Suppressor macrophage treated with lipopolysaccharide for 1 hour (primary cell): ENCODE results near the gene FAM229B.
"Not testable (repeated sequence)": the region's sequence is repeated elsewhere in the genome, so short reads cannot be mapped to it uniquely, and the experiment has no call there.

Source experiments
- DNase-seq, 3 donors: peaks; one replicate each; pipeline ENCODE4 v3.0.0-alpha.2; 2020 to 2022

FAM229B gene, protein sequence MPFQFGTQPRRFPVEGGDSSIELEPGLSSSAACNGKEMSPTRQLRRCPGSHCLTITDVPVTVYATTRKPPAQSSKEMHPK

DNA sequence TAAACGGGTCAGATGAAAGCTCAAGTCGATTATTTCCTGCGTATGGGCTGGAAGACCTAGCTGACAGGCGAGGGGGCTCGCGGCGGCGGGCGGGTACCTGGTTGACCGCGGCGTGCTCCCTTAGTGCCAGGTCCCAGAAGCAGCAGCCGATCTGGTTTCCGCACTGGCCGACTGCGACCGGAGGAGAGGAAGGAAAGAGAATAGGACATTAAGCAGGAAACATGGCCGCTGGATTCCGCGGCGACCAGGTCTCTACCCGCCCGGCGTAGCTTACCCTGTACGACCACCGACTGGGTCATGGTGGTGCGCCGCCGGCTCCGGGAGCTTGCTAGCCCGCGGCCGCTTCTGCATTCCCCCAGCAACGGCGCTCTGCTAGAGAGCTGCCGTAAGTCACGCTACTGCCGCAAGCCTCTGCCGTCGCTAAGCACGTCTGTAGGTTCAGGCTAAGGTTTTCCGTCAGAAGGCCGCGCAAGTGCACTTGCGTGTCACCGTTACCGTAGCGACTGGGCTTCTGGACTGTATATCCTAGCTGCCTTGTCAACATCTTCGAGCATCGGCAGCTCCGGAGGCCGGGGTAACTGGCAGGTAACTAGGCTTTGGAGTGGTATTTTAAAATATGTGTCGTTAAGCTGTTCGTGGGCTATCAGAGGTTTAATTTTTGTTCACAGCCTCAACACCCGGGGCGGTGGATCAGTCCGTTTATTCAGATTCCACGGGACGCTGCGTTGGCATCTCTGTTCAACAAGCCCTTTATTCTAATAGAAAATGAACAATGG is at the start of gene FAM229B, which contains the start of gene TUBE1:
FAM229B (plus strand) TSS at position 456 of the 776 bp plus-strand sequence. CDS start 11,693 bp downstream, outside the sequence.
TUBE1 (minus strand) TSS at position 347 of the 776 bp plus-strand sequence; CDS start at position 299, 48 bp downstream.
- DNase-seq = peak; percentile 95 to 96 (median 95)

GRCh38 chr6:112037783-112038216 is 49.6 kb upstream of the FAM229B start:
- peak; percentile 90 to 93 (median 90) for DNase-seq

- no peak for DNase-seq
Observed at GRCh38 chr6:112038268-112038667, 49.1 kb upstream of the FAM229B start.

DNA sequence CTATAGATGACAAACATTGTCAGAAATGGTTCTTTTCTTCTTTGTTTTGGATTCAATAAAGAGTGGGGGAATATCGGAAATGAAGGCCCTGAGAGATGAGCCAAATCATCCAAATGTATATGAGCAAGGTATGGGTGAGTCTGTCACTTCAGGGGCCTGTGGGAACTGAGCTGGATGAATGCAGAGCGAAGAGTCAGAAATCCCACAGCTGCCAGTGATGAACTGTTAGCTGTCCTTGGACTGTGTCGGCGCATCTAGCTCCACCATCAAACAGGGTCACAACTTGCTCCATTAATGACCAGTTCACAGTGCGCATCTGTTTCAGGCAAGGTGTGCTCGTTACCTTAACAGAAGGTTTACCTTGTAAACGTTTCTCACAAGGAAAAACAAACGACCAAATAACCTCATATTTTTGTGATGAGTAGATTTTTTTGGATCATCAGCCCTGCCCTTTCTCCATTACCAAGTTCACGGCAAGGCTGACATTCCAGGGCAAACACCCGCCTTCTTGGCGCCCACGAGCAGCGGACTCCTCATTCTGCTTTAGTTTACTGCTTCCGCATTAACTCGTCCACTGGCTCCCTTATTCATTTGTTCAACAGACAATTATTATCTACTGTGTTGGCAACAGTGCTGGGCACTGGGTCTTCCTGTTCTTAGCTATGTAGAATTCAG is 48.5 kb upstream of the FAM229B start:
- no peak for DNase-seq

- DNase-seq = no peak
Observed at GRCh38 chr6:112039431-112039770, 48.0 kb upstream of the FAM229B start.

DNA sequence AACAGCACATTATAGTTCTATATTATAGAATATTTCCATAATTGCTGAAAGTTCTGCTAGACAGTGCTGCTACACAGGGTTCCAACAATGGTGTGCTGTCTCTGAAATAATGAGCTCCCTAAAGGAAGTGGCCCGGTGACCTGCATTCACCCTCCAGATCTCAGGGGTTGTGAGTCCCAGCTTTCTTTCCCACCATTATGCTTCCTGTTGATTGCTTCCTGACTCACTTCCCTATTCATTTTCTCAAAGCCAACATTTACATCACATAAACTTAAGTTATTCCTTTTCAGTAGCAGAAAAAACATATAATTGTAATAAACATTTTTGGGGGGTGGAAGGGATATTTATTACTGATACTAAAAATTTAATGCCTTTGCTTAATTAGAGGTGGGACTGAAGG is 46.4 kb upstream of the FAM229B start:
- peak; percentile 45 to 53 (median 52) for DNase-seq

DNA sequence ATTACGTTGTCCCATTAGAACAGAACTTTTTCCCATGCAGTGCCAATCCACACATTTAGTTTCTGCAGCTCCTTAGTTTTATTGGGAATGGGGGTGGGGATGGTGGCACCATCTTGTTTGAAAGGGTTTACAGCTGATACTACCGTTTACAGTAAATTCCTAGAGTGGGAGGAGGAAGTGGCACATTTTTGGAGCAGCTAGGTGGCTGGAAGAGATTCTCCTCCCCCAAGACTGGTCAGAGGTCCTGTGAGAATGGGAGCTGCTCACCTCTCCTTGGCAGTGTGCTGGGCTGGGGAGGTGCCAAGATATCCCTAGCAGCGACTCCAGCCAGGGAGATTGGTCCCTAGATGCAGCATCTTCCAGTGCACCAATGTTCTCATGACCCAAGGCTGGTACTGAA is 45.9 kb upstream of the FAM229B start:
- DNase-seq = no peak

- DNase-seq = peak; percentile 94 to 96 (median 95)
Observed at GRCh38 chr6:112043032-112044007, 44.1 kb upstream of the FAM229B start.

GRCh38 chr6:112044196-112044595 is 43.2 kb upstream of the FAM229B start:
- DNase-seq = no peak

GRCh38 chr6:112044856-112045255 is 42.5 kb upstream of the FAM229B start:
- DNase-seq = peak; percentile 73 to 87 (median 73)

GRCh38 chr6:112047523-112047922 is 39.9 kb upstream of the FAM229B start:
- DNase-seq = not testable (repeated sequence)

DNA sequence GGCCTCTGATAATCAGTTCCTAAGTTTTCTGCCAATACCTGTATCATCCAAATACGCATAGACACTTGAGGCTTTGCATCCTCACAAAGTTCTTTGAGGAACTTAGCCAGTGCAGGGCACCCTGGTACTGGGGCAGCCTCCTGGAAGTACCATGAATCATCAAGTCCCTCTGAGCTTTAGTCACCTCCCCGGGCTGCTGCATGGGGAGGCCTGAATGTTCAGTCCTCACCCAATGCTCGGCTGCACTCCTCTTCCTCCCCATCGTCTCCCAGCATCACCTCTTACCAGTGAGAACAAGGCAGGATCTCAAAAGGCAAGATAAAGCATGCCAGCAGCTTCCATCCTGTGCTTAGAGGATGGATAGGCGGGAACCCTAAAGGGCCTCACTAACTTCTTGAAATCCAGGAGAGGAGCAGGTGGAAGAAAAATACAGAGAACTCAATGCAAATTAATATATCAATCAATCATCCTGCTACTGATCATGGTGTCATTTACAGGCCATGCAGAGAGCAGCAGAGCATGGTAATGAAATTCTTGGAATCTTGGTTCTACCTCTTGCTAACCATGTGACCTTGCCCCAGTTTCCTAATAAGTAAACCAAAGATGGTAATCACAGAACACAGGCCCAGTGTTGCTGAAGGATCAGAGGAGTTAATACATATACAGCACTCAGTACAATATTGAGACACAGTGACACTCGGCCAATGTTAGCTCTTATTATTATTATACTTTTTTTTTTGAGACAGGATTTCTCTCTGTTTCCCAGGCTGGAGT is 38.2 kb upstream of the FAM229B start:
- DNase-seq = peak; percentile 70 to 81 (median 79)

- DNase-seq = no peak
Observed at GRCh38 chr6:112049996-112050395, 37.4 kb upstream of the FAM229B start.

- DNase-seq = no peak
Observed at GRCh38 chr6:112050429-112050828, 37.0 kb upstream of the FAM229B start.

- not testable (repeated sequence) for DNase-seq
Observed at GRCh38 chr6:112051251-112051740, 36.1 kb upstream of the FAM229B start.

DNA sequence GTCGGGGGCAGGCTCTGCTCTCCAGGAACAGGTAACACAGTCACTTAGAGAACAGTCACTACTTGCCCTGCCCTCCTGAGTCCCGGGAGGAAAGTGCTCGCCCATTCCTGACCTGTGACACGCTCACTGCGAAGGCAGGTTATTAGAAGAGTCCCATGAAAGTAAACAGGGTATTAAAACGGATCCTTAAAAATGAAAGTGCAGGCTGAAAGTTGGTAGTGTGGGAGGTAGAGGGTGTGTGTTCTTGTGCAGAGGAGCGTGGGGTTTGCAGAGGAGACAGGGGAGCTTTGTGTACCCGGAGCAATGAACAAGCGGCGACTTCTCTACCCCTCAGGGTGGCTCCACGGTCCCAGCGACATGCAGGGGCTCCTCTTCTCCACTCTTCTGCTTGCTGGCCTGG is 33.4 kb upstream of the FAM229B start, which contains the start of gene CCN6:
CCN6 (plus strand) TSS at position 104 of the 400 bp plus-strand sequence; CDS start at position 358, 254 bp downstream.
- no peak for DNase-seq

GRCh38 chr6:112054555-112055190 is 32.7 kb upstream of the FAM229B start:
- no peak for DNase-seq

DNA sequence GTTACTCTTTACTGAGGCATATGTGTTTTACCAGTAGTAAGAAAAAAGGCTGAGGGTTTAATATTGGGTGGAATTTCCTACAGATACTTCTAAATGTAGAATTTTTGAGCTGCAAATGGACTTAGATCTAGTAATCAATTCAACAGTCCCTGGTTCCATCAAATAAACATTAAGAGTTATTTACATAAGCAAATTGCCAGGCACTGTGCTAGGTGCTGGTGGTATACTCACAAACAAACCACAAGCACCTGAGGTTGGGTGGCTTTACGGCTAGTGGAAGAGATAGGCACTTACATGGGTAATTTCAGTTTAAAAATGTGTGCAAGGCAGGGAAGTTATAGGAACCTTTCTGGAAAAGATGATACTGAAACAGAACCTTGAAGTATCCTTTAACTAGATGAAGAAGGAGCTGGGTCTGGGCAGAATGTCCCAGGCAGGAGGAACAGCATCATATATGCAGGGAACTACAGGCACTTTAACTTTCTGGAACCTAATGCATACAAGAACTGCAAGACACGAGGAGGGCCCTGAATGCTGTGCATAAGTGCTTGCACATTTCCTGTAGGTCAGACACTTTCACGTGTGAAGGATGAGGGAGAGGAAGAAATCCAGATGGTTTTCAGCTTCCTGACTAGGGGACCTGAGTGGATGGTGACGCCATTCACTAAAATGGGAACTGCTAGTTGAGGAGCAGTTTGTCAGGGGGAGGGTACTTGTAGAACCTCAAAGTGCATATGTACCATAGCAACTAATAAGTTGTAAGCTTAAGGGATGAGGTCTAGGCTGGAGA is 29.0 kb upstream of the FAM229B start:
- peak in 2 of 3 donors; percentile 25 to 57 for DNase-seq

DNA sequence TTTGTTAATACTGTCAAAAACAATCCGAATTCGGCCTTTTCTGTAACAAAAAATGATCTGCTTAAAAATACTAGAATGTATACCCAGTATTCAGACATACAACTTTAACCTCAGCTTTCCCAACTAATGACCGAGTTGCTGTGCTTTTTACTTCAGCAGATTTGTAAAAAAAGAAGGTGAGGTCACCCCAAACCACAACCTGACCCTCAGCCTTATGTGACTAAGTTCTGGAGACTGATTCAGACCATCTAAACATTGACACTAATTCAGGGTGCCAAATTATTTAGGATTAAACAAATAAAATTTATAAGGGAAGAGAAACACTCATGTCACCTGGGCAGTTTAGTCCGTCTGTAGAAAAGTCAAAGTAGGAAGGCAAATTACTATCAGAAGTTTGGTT is 25.8 kb upstream of the FAM229B start:
- DNase-seq = no peak

- DNase-seq = no peak
Observed at GRCh38 chr6:112062966-112063365, 24.4 kb upstream of the FAM229B start.
